Measurements from ENCODE around the gene TTC22. TPM values are rescaled to one million over a fixed set of nuclear protein-coding genes. Genes with fewer than 3 reads are reported as not detected.

TTC22 gene
- total RNA-seq, 1 donor from 2014 or later: 6.0 TPM

GRCh38 chr1:54798206-54798605, 2.9 kb downstream of the TTC22 start:
- ATAC-seq (ENCODE audit: low read depth) (no peak), DNase-seq (no peak)
- TF ChIP-seq, protein P1, sequence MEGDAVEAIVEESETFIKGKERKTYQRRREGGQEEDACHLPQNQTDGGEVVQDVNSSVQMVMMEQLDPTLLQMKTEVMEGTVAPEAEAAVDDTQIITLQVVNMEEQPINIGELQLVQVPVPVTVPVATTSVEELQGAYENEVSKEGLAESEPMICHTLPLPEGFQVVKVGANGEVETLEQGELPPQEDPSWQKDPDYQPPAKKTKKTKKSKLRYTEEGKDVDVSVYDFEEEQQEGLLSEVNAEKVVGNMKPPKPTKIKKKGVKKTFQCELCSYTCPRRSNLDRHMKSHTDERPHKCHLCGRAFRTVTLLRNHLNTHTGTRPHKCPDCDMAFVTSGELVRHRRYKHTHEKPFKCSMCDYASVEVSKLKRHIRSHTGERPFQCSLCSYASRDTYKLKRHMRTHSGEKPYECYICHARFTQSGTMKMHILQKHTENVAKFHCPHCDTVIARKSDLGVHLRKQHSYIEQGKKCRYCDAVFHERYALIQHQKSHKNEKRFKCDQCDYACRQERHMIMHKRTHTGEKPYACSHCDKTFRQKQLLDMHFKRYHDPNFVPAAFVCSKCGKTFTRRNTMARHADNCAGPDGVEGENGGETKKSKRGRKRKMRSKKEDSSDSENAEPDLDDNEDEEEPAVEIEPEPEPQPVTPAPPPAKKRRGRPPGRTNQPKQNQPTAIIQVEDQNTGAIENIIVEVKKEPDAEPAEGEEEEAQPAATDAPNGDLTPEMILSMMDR (IDR thresholded peaks at IDR 0.05): no peak
- intact Hi-C loops (cut with micrococcal nuclease): no loop called here
- Mint-ChIP-seq H3K4me3 (no peak overlapping the region), H3K36me3 (ENCODE audit: low read depth) (peaks cover 6% of the 10 kb centered on the region), H3K9me3 (no peaks in the 10 kb centered on the region), H3K4me1 (peaks cover 29% of the 10 kb centered on the region), H3K27ac (no peak overlapping the region), H3K27me3 (no peaks in the 10 kb centered on the region)
- ChIA-PET CTCF (no interaction called here), POLR2A (no interaction called here)

DNA sequence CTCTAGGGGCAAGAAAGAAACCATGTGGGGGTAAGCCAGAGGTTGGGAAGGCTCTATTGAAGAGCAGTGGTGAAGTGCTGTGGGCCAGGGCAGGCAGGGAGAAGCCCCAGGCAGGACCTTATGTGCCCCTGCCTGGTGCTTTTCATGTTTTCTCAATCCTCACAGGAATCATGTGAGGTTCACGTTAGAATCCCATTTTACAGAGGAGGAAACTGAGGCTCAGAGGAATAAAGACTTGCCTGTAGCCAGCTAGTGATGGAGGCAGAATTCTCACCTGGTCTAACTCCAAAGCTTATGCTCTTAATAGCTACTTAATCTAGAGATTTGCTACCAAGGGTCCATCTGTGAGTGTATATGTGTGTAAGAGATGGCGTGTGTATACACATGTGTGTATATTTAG, 4.2 kb downstream of the TTC22 start:
- ChIA-PET CTCF (no interaction called here), POLR2A (no interaction called here)
- no peak overlapping the region for H3K27ac Mint-ChIP-seq
- no peaks in the 10 kb centered on the region for H3K27me3 Mint-ChIP-seq
- H3K36me3 Mint-ChIP-seq (ENCODE audit: low read depth): peaks cover 11% of the 10 kb centered on the region
- TF ChIP-seq, protein P1 (IDR thresholded peaks at IDR 0.05): no peak
- H3K4me1 Mint-ChIP-seq: peaks cover 28% of the 10 kb centered on the region
- ATAC-seq (ENCODE audit: low read depth) (no peak), DNase-seq (no peak)
- H3K9me3 Mint-ChIP-seq: peaks cover 2% of the 10 kb centered on the region
- H3K4me3 Mint-ChIP-seq: no peak overlapping the region
- intact Hi-C loops (cut with micrococcal nuclease): no loop called here

DNA sequence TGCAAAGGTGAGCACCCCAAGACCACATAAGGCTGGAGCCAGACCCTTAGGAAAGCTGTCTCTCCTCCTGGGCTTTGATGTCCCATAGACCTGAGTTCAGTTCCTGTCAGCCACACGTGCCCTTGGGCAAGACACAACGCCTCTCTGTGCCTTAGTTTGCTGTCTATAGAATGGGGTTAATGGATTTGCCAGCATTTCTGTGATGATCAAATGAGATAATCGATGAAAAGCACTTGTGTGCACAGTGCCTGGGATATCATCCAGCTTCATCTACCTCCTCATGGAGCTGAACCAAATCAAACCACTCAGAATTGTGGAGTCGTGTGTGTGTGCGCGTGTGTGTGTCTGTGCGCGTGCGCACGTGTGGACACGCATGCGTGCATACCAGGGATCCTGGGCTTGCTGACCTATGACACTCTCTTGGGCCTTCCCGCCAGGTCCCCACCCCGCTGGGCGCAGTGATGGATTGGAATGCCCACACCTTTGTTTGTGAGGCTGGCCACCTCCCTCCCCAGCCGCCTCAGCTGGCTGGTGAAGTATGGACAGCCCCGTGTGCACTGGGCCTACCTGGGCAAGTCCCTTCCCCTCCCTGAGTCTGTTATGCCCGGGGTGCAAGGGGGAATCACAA, 5.2 kb downstream of the TTC22 start:
- H3K27me3 Mint-ChIP-seq: no peaks in the 10 kb centered on the region
- TF ChIP-seq, protein P1 (IDR thresholded peaks at IDR 0.05): no peak
- H3K4me3 Mint-ChIP-seq: no peak overlapping the region
- peaks cover 21% of the 10 kb centered on the region for H3K4me1 Mint-ChIP-seq
- intact Hi-C loops (cut with micrococcal nuclease): no loop called here
- peaks cover 11% of the 10 kb centered on the region for H3K36me3 Mint-ChIP-seq (ENCODE audit: low read depth)
- CTCF ChIA-PET: no interaction called here
- no peak overlapping the region for H3K27ac Mint-ChIP-seq
- no peak for ATAC-seq (ENCODE audit: low read depth)
- peaks cover 2% of the 10 kb centered on the region for H3K9me3 Mint-ChIP-seq
- no peak for DNase-seq
- POLR2A ChIA-PET: no interaction called here

DNA sequence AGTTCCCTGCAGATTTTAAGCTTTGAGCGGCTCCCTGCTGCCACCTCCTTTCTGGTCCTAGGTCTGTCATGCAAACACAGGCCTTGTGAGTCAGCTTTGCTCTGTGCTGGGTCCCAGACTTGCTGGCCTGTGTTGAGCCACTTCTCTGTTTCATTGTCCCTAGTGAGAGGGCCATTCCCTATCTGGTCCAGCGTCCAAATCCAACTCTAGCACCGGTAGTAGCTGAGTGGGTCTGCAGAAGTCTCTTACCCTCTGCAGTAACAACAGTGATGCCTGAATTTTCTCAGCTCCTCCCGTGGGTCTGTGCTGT, 5.8 kb downstream of the TTC22 start:
- DNase-seq: no peak
- Mint-ChIP-seq H3K4me3 (no peak overlapping the region), H3K9me3 (peaks cover 2% of the 10 kb centered on the region), H3K27me3 (no peaks in the 10 kb centered on the region), H3K36me3 (ENCODE audit: low read depth) (peaks cover 11% of the 10 kb centered on the region), H3K4me1 (peaks cover 21% of the 10 kb centered on the region), H3K27ac (no peak overlapping the region)
- CTCF ChIA-PET: no interaction called here
- intact Hi-C loops (cut with micrococcal nuclease): no loop called here
- ATAC-seq (ENCODE audit: low read depth): no peak
- POLR2A ChIA-PET: no interaction called here
- TF ChIP-seq, protein P1 (IDR thresholded peaks at IDR 0.05): no peak

DNA sequence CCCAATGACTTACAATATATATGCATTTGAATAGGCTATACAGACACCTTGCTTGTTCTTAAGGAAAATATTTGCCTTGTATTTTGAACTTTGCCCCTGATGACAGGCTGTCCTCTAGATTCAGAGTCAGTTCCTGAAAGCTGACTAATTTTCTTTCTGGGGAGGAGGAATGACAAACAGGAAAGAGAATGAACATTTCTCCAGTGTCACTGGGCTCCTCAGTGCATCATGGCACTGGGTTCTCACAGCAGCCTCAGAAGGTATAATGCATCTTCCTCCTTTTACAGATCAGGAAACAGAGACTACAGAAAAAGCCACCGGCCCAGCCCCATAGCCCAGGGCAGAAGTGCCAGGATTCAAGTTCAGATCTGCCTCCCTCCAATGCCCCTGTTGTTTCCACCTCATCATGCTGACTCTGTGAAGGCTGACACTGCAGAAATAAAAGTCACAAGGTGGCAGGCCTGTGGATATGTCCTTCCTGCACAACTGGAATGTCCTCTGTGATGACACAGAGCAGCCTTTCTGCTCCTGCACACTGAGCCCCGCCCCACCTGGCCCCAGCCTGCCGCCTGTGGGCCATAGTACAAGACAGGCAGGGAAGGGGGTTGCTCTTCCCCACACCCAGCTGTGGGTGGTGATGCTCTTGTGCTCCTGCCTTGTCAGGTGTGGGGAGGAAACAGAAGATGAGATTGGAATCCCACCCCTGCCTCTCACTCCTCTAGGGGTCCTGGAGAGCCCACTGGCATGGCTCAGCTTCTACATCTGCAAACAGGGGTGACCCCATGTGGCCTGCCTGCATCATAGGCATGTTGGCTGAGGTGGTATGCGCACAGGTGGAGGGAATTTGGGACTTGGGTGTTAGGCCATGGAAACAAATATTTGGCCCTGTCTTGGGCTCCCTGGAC, 6.4 kb downstream of the TTC22 start:
- Mint-ChIP-seq H3K9me3 (peaks cover 2% of the 10 kb centered on the region), H3K4me3 (no peak overlapping the region), H3K27ac (no peak overlapping the region), H3K27me3 (no peaks in the 10 kb centered on the region), H3K36me3 (ENCODE audit: low read depth) (peaks cover 11% of the 10 kb centered on the region), H3K4me1 (peaks cover 15% of the 10 kb centered on the region)
- ATAC-seq (ENCODE audit: low read depth) (no peak), DNase-seq (no peak)
- TF ChIP-seq, protein P1 (IDR thresholded peaks at IDR 0.05): no peak
- CTCF ChIA-PET: no interaction called here
- POLR2A ChIA-PET: no interaction called here
- intact Hi-C loops (cut with micrococcal nuclease): no loop called here
